GM12875 (cell line): ENCODE data around the gene KMT2C.

ENCODE experiments used
- H3K4me3 ChIP-seq: one replicate; pipeline ENCODE4 v1.5.1; 2011; ENCODE audit warnings: low read depth, low read length, control low read depth
- CTCF ChIP-seq: IDR thresholded peaks from 2 replicates; pipeline ENCODE4 v1.5.1; 2011; ENCODE audit warnings: low read depth, mild to moderate bottlenecking, control low read depth, inconsistent platforms, low read length, moderate library complexity, borderline replicate concordance; ENCODE audit not compliant: insufficient read depth

The KMT2C gene

GRCh38 chr7:152120210-152120609 lies 315.6 kb downstream of the KMT2C start:
- no peak overlapping the region for H3K4me3 ChIP-seq
- TF ChIP-seq CTCF = no peak

GRCh38 chr7:152117356-152117755 lies 318.4 kb downstream of the KMT2C start:
- TF ChIP-seq CTCF = no peak
- H3K4me3 ChIP-seq = no peak overlapping the region

GRCh38 chr7:152115021-152115718 lies 320.6 kb downstream of the KMT2C start:
- H3K4me3 ChIP-seq = no peak overlapping the region
- TF ChIP-seq CTCF = no peak

- no peak overlapping the region for H3K4me3 ChIP-seq
- no peak for TF ChIP-seq CTCF
These were observed 323.0 kb downstream of the KMT2C start for GRCh38 chr7:152112829-152113228.

- no peak overlapping the region for H3K4me3 ChIP-seq
- TF ChIP-seq CTCF = no peak
These were observed 327.4 kb downstream of the KMT2C start for GRCh38 chr7:152108359-152108758.

- no peak for TF ChIP-seq CTCF
- no peak overlapping the region for H3K4me3 ChIP-seq
These were observed 327.9 kb downstream of the KMT2C start for GRCh38 chr7:152107945-152108344.

GRCh38 chr7:152106990-152107389 lies 328.8 kb downstream of the KMT2C start:
- no peak overlapping the region for H3K4me3 ChIP-seq
- no peak for TF ChIP-seq CTCF
